ENCODE measurements around the gene TECTA.
"Not testable (repeated sequence)": the region's sequence is repeated elsewhere in the genome, so short reads cannot be mapped to it uniquely, and the experiment has no call there.

TECTA gene

GRCh38 chr11:121132211-121132976, 31.4 kb downstream of the TECTA start:
- no peak for DNase-seq

- DNase-seq = no peak
These were observed 33.8 kb downstream of the TECTA start for GRCh38 chr11:121134741-121135312.

- no peak for DNase-seq
These were observed 36.0 kb downstream of the TECTA start for GRCh38 chr11:121137005-121137404.

- DNase-seq = no peak
These were observed 37.2 kb downstream of the TECTA start for GRCh38 chr11:121138259-121138658.

GRCh38 chr11:121140369-121140768, 39.3 kb downstream of the TECTA start:
- DNase-seq = no peak

GRCh38 chr11:121141066-121141465, 40.0 kb downstream of the TECTA start:
- no peak for DNase-seq

GRCh38 chr11:121143921-121144320, 42.9 kb downstream of the TECTA start:
- no peak for DNase-seq

GRCh38 chr11:121144723-121145122, 43.7 kb downstream of the TECTA start:
- no peak for DNase-seq

- DNase-seq = no peak
These were observed 44.8 kb downstream of the TECTA start for GRCh38 chr11:121145826-121146225.

- no peak for DNase-seq
These were observed 48.1 kb downstream of the TECTA start for GRCh38 chr11:121149116-121149515.

GRCh38 chr11:121151207-121151688, 50.2 kb downstream of the TECTA start:
- DNase-seq = no peak

- no peak for DNase-seq
These were observed 51.7 kb downstream of the TECTA start for GRCh38 chr11:121152764-121153163.

- DNase-seq = no peak
These were observed 52.4 kb downstream of the TECTA start for GRCh38 chr11:121153472-121153871.

- no peak for DNase-seq
These were observed 53.7 kb downstream of the TECTA start for GRCh38 chr11:121154486-121155314.

GRCh38 chr11:121157756-121158155, 56.7 kb downstream of the TECTA start:
- DNase-seq = no peak

GRCh38 chr11:121159741-121160140, 58.7 kb downstream of the TECTA start:
- no peak for DNase-seq

GRCh38 chr11:121161349-121161917, 60.4 kb downstream of the TECTA start:
- DNase-seq = no peak

- no peak for DNase-seq
These were observed 62.7 kb downstream of the TECTA start for GRCh38 chr11:121163658-121164308.

GRCh38 chr11:121177629-121178028, 76.6 kb downstream of the TECTA start:
- DNase-seq = not testable (repeated sequence)

GRCh38 chr11:121179306-121179705, 78.3 kb downstream of the TECTA start:
- DNase-seq = no peak

- DNase-seq = no peak
These were observed 79.1 kb downstream of the TECTA start for GRCh38 chr11:121180183-121180582.

- DNase-seq = no peak
These were observed 87.7 kb downstream of the TECTA start for GRCh38 chr11:121188776-121189175.

GRCh38 chr11:121191818-121192217, 90.8 kb downstream of the TECTA start:
- no peak for DNase-seq
